ENCODE data around the gene CTTNBP2NL.
"Not testable (repeated sequence)": the region's sequence is repeated elsewhere in the genome, so short reads cannot be mapped to it uniquely, and the experiment has no call there.

Gene CTTNBP2NL

DNA sequence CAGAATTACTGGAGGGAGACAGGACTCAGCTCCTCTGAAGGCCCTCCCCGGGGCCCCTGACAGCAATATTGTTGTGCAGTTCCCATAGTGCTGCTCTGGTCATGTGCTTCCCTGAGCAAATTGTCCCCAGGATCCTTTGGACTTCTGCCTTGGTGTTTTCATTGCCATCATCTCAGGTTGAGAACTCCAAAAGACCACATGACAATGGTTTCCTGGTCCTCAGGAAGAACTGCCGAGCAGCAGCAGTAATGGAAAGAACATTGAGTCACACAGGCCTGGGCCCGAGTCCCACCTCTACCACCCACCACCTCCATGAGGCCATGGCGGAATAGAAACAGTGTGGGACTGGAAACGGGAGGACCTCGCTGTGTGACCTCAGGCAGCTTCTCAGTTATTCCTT lies 6.3 kb upstream of the CTTNBP2NL start:
- DNase-seq (ENCODE audit: insufficient read length) (no peak), FAIRE-seq (no peak)
- TF ChIP-seq TAF1 (IDR thresholded peaks at IDR 0.05; ENCODE audit: borderline replicate concordance, low read depth, low read length) (no peak), POLR2AphosphoS5 (IDR thresholded peaks at IDR 0.05; ENCODE audit: low read depth, low read length) (no peak), POLR2A (IDR thresholded peaks at IDR 0.05; ENCODE audit: low read depth, low read length) (no peak)

DNA sequence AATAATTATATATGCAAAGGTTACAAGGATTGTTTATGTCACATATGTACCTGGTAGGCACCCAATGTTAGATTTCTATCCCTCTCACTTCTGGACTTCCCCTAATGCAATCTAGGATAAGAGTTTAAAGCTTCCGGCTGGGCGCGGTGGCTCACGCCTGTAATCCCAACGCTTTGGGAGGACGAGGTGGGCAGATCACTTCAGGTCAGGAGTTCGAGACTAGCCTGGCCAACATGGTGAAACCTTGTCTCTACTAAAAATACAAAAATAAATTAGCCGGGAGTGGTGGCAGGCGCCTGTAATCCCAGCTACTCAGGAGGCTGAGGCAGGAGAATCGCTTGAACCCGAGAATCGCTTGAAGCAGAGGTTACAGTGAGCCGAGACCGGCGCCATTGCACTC lies 5.7 kb upstream of the CTTNBP2NL start:
- DNase-seq (ENCODE audit: insufficient read length); FAIRE-seq: not testable (repeated sequence)

DNA sequence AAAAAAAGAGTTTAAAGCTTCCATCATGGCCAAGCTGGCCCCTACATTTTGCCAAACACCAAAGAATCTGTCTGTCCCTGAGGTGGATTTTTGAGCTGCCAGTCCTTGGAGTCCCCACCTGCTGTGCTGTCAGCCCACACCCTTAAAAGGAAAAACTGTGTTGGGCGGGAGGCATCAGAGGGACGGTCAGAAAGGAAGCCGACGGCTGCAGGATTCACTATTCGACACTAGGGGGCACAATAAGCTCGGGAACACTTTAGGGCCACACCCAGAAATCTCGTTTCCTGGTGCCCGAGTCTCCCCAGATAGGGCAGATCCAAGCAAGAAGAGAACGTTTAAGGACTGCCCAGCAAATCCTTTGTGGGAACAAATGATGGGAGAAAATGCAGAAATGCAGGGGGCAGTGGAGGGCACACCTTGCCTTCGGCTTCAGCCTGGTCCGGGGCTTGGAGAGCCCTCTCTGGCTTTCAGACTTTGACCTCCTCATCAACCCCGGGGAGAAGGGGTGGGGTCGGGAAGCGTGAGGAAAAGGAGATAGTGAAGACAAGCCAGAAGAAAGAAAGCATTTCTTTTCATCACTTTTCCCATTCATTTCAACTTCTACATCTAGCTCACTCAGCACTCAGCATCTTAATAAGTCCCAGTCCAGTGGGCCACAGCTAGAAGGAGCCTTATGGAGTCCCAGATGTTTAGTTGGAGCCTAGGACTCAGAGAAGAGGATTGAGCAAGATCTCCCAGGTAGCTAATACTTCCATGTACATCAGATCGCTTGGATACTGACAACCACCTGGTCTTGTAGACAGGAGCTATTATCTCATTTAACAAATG lies 5.0 kb upstream of the CTTNBP2NL start:
- peak; percentile 87 for FAIRE-seq
- DNase-seq (ENCODE audit: insufficient read length): peak; percentile 61
- no peak for TF ChIP-seq POLR2AphosphoS5 (IDR thresholded peaks at IDR 0.05; ENCODE audit: low read depth, low read length)
- TF ChIP-seq POLR2A (IDR thresholded peaks at IDR 0.05; ENCODE audit: low read depth, low read length): no peak
- no peak for TF ChIP-seq TAF1 (IDR thresholded peaks at IDR 0.05; ENCODE audit: borderline replicate concordance, low read depth, low read length)

DNA sequence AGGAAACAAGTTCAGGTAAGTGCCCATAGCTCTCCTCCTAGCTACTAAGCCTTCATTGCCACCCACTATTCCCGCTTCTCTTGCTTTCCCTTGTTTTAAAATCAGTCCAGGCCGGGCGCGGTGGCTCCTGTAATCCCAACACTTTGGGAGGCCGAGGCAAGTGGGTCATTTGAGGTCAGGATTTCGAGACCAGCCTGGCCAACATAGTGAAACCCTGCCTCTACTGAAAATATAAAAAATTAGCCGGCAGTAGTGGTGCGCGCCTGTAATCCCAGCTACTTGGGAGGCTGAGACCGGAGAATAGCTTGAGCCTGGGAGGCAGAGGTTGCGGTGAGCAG lies 4.4 kb upstream of the CTTNBP2NL start:
- no peak for FAIRE-seq
- no peak for DNase-seq (ENCODE audit: insufficient read length)
- TF ChIP-seq POLR2A (IDR thresholded peaks at IDR 0.05; ENCODE audit: low read depth, low read length) (no peak), POLR2AphosphoS5 (IDR thresholded peaks at IDR 0.05; ENCODE audit: low read depth, low read length) (no peak), TAF1 (IDR thresholded peaks at IDR 0.05; ENCODE audit: borderline replicate concordance, low read depth, low read length) (no peak)

DNA sequence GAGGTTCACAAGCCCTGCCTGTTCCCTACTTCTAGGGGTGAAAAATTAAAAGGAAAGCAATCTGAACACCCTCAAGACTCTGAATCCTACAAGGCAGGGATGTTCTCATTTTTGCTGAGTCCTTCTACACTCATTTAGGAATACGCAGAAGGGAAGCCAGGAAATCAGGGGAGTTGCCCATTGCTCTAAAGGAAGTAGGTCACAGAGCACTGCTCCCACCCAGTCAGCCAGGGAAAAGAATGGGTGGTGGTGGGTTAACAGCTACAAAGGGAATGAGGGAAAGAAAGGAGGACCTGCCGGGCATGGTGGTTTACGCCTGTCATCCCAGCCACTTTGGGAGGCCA lies 2.4 kb upstream of the CTTNBP2NL start:
- no peak for FAIRE-seq
- no peak for TF ChIP-seq TAF1 (IDR thresholded peaks at IDR 0.05; ENCODE audit: borderline replicate concordance, low read depth, low read length)
- TF ChIP-seq POLR2AphosphoS5 (IDR thresholded peaks at IDR 0.05; ENCODE audit: low read depth, low read length): no peak
- TF ChIP-seq POLR2A (IDR thresholded peaks at IDR 0.05; ENCODE audit: low read depth, low read length): no peak
- DNase-seq (ENCODE audit: insufficient read length): no peak

DNA sequence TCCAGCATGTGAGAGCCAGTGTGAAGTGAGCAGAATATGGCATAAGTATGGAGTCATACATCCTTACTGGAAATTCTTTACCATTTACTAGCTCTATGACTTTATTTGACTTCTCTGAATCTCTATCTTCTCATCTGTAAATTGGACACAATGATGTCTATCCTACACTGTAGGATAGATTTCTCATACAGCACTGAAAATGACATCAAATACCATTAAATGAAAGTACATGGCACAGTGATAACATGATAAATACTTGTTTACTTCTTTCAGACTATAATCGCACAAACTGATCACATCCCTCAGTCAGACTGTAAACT lies 1.3 kb upstream of the CTTNBP2NL start:
- no peak for TF ChIP-seq POLR2A (IDR thresholded peaks at IDR 0.05; ENCODE audit: low read depth, low read length)
- no peak for TF ChIP-seq TAF1 (IDR thresholded peaks at IDR 0.05; ENCODE audit: borderline replicate concordance, low read depth, low read length)
- no peak for TF ChIP-seq POLR2AphosphoS5 (IDR thresholded peaks at IDR 0.05; ENCODE audit: low read depth, low read length)
- FAIRE-seq (no peak), DNase-seq (ENCODE audit: insufficient read length) (no peak)

DNA sequence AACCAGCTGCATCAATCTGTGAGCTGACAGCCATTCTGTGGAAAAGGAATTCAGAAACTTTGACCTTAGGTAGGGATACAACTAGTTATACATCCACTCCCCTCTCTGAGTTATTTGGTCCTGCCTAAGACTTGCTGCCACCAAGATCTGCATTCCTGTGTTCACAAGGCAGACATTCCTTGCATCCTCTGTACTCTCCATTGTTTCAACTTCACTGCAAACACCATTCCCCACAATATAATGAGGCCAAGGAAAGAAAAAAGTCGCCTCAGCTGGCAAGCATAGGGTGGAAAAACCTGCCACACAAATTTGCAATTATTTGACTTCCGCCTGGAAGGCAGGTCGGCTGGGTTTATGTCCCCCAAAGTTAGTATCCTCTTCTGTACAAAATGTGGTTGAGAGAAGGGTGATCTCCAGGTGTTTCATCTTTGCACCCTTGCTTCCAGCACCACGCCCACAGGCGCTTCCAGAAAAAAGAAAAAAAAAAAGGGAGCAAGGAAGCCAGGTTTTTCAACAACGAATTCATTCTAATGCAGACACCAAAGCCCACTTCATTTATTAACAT lies 676 bp upstream of the CTTNBP2NL start:
- FAIRE-seq (no peak), DNase-seq (ENCODE audit: insufficient read length) (no peak)
- TF ChIP-seq POLR2A (IDR thresholded peaks at IDR 0.05; ENCODE audit: low read depth, low read length) (no peak), POLR2AphosphoS5 (IDR thresholded peaks at IDR 0.05; ENCODE audit: low read depth, low read length) (no peak), TAF1 (IDR thresholded peaks at IDR 0.05; ENCODE audit: borderline replicate concordance, low read depth, low read length) (no peak)

DNA sequence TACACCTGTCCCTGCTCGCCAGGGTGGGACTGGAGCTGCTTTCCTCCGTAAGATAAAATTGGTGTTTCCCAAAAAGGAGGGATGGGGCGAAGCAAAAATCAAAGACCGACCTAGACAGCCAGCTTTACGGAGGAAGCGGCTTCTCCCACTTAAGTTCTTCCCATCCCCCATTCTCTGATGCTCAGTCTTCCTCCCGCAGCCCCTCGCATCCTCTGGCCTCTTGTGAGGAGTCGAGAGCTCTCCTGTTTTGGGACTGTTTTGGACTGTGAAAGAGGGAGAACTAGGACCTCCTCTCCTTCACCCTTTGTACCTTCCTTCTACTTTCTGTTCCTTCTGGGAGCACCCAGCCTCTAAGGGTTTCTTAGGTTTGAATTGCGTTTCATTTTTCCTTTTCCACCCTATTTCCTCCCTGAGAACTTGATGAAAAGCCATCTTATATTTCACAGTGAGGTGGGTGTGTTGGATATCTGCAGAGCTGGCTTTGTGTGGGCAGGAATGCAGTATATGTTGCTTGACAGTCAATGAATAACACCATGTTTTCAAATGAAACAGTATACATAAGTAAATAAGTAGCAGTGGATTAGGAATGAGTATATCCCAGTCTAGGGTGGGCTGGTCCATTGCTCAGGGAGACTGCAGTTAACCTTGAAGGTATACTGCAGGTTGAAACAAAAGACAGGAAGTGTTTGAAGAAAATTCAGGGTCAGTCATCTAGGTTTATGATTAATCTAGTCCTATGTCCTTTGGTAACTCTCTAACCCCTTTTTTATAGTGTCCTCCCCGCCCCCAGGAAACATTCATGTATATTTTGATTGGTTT lies 848 bp downstream of the CTTNBP2NL start:
- DNase-seq (ENCODE audit: insufficient read length) (no peak), FAIRE-seq (no peak)
- no peak for TF ChIP-seq TAF1 (IDR thresholded peaks at IDR 0.05; ENCODE audit: borderline replicate concordance, low read depth, low read length)
- TF ChIP-seq POLR2A (IDR thresholded peaks at IDR 0.05; ENCODE audit: low read depth, low read length): no peak
- no peak for TF ChIP-seq POLR2AphosphoS5 (IDR thresholded peaks at IDR 0.05; ENCODE audit: low read depth, low read length)

DNA sequence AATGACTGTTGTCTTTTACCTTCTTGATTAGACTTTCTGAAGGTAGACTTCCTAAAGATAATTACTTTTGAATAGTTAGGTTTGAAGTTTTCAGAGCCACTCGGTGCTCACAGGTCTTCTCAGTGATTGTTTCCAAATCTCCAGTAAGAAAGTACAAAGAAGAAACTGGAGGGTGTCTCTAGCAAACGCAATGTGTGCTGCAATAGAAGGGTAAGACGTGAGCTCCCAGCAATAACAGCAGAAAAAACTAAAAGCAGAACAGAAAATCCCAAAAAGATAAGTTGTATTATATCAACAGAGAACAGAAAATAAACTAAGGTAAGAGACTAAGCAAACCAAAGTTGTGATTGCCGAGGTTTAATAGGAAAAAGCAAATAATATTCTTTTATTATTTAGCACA lies 1.8 kb downstream of the CTTNBP2NL start:
- TF ChIP-seq POLR2AphosphoS5 (IDR thresholded peaks at IDR 0.05; ENCODE audit: low read depth, low read length) (no peak), TAF1 (IDR thresholded peaks at IDR 0.05; ENCODE audit: borderline replicate concordance, low read depth, low read length) (no peak), POLR2A (IDR thresholded peaks at IDR 0.05; ENCODE audit: low read depth, low read length) (no peak)
- DNase-seq (ENCODE audit: insufficient read length) (no peak), FAIRE-seq (no peak)

DNA sequence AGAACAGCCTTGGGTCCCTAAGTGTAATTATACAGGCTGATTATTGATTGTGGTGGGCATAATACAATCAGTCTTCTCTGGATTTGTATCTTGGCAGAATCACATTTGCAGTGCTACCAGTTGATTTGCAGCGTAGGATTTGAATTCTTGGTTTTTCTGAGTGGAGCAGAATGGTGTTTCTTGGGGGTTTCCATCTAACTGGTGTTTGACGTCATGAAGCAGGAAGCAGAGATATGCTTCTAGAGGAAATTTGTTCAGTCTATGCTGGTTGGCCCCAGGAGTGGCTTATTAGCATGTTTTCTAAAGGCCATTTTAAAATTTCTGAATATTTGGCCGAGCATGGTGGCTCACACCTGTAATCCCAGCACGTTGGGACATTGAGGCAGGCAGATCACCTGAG lies 3.4 kb downstream of the CTTNBP2NL start:
- DNase-seq (ENCODE audit: insufficient read length) (no peak), FAIRE-seq (no peak)
- no peak for TF ChIP-seq POLR2A (IDR thresholded peaks at IDR 0.05; ENCODE audit: low read depth, low read length)
- no peak for TF ChIP-seq POLR2AphosphoS5 (IDR thresholded peaks at IDR 0.05; ENCODE audit: low read depth, low read length)
- TF ChIP-seq TAF1 (IDR thresholded peaks at IDR 0.05; ENCODE audit: borderline replicate concordance, low read depth, low read length): no peak

DNA sequence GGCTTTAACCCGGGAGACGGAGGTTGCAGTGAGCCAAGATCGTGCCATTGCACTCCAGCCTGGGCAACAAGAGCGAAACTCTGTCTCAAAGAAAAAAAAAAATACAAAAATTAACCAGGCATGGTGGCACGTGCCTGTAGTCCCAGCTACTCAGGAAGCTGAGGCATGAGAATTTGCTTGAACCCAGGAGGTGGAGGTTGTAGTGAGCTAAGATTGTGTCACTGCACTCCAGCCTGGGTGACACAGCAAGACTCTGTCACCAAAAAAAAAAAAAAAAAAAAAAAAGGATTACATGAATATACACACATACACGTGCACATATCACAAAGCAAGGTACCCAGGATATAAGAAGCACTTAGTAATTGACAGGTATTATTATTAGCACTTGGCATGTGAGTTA lies 4.7 kb downstream of the CTTNBP2NL start:
- not testable (repeated sequence) for FAIRE-seq; DNase-seq (ENCODE audit: insufficient read length)

Measured in GM12892 (cell line).